ENCODE measurements around the gene RIPK3.
A peak's percentile ranks its signal among the peaks of the same experiment; 100 is the strongest.

RIPK3 gene

DNA sequence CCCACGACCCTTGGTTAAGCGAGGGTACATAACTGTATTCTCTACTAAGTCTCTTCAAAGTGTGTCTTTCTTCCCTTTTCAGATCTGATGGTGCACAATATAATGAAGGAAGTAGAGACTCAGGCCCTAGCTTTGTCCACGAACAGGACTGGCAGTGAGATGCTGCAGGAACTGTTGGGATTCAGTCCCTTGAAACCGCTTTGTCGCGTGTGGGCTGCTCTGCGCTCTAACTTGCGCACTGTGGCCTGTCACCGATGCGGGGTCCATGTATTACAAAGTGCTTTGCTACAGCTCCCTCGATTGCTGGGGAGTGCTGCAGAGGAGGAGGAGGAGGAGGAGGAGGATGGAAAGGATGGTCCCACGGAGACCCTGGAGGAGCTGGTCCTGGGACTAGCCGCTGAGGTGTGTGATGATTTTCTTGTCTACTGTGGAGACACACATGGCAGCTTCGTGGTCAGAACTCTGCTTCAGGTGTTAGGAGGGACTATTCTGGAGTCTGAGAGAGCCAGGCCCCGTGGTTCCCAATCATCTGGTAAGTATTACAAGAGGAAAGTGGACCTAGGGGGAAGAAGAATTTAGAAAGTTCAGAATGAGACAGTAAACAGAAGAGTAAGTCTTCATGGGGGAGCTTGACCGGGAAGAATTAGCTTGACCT is 39.3 kb downstream of the RIPK3 start:
- DNase-seq (ENCODE audit: low read depth): no peak

DNA sequence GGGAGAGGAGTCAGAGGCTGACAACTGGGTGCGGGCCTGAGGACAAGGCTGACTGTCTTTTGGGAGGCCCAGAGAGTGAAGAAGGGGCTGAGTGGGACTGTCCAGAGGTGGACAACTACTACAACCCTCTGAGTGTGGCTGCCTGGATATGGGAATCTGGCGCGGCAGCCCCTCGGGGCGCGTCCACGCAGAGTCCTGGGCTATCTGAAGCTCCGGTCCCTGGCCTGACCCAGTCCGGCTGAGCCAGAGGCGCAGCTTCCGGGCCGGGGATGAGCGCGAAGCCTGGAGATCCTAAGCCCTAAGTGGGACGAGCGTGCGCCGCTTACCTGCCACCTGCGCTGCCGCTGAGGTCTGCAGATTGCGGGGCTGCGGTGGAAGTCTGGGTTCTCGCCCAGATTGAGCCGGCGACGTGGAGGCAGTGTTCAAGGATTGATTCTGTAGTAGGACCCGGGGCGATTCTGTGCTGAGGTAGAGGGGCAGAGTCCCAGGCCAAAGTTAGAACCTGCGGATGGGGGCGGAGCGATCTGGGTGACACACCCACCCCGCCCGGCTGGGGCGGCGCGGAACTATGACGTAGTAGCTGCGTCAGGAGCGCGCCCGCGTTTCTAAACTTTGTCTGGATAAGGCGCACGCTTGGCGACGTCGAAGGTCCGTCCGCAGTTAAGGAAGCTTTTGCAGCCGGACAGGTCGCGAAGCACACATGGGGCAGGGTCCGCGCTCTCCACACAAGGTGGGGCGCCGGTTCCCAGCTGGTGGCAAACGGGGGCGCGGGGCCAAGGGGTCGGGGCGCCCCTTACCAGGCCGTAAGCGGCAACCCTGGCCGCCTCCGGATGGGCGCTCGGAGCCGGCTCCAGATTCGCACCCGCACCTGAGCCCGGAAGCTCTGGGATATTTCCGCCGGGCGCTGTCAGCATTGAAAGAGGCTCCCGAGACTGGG is 40.3 kb downstream of the RIPK3 start, which contains the start of the genes DHRS1 and NOP9:
Gene DHRS1 (minus strand): TSS at position 526 of the 937 bp plus-strand sequence. CDS start 674 bp downstream, outside the sequence.
Gene NOP9 (plus strand): TSS at position 596 of the 937 bp plus-strand sequence. CDS start 105 bp downstream, at position 701.
- peak; percentile 88 for DNase-seq (ENCODE audit: low read depth)

DNA sequence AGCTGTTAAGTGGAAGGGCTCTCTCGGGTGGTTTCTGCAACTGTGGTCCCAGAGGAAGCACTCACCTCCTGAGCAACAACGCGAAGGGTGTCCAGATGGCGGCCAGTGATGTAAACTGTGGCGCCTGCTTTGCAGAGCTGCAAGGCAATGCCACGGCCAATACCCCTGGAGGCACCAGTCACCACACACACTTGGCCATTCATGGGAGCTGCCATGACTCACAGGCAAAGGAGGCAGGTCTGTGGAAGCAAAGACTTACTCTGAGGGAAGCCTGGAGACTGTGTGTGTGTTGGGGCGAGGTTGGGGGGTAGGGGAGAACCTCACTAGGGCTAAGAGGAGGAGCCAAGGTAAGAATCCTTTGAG is 40.9 kb downstream of the RIPK3 start:
- no peak for DNase-seq (ENCODE audit: low read depth)

DNA sequence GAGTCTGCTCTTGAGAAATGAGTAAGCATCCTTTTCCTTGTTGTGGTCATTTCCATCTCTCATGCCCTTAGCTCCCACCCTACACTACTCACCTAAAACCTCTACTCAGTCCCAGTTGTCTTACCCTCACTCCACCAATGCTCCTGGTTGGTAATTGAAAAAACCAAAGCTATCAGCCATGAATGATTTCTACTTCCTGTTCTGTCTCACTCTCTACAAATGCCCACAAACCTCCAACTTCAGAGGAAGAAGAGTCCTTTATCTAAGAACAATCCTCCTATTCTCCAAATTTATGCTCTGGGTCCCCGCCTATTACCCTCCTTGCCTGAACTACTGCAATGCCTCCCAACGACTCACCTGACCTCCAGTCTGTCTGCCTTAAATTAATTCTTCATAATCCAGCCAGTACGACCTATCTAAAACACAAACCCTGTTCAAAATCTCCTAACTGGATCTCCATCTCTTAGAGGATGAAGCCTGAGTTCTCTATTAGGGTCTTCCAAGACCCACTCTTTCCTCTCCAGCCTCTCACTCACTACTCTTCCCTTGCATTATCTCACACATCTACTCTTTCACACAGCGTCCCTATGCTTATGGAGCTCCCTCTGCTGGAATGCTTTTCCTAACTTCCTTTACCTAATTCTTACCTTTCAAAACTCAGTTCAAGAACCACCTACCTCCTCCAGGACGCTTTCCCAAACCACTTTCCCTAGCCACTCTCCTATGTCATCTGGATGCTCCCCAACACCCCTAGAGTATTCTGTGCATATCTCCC is 42.4 kb downstream of the RIPK3 start:
- no peak for DNase-seq (ENCODE audit: low read depth)

DNA sequence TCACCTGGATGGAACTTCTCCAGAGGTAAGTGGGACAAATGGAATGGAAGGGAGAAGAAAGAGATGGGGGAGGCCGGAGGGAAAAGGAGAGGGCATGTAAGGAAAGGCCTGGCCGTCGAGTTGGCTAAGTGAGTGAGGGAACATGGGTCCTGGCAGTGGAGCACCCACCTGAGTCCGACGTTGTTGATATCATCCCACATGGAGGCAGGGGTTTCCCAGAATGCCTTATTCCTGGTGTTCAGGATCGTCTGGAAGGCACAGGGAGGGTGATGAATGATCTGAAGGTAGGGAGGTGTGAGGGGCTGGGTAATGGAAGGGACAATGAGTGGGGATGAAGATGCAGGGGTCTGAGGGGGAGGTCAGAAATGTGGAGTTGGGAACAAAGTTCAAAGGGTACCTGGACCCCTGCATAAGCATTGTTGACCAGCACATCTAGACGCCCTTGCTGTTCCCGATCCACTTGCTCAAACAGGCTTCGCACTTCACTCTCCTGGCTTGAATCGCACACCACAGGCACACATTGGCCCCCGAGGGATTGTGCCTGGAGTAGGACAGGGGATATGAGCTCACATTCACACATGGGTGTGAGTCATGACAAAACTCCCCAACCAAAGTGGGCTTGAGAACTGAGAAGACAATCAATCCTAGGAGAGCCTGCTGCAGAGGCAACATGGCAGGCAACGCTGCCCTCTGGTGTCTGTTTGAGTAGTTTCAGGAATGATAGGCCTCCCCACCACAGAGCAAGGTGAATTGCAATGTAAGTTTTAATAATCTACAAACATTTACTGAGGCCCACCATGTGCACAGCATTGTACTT is 43.2 kb downstream of the RIPK3 start:
- DNase-seq (ENCODE audit: low read depth): peak; percentile 59

DNA sequence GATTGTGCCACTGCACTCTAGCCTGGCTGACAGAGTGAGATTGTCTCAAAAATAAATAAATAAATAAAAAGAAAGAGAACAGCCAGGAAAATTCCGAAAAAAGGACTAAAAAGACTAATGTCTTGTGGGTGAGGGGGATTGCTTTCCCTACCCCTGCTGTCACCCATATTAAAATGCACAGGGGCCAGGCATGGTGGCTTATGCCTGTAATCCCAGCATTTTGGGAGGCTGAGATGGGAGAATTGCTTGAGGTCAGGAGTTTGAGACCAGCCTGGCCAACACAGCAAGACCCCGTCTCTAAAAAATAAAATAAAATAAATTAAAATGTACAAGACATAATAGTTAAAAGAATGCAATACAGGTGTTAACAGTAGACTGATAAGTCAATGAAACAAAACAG is 46.3 kb downstream of the RIPK3 start:
- no peak for DNase-seq (ENCODE audit: low read depth)

DNA sequence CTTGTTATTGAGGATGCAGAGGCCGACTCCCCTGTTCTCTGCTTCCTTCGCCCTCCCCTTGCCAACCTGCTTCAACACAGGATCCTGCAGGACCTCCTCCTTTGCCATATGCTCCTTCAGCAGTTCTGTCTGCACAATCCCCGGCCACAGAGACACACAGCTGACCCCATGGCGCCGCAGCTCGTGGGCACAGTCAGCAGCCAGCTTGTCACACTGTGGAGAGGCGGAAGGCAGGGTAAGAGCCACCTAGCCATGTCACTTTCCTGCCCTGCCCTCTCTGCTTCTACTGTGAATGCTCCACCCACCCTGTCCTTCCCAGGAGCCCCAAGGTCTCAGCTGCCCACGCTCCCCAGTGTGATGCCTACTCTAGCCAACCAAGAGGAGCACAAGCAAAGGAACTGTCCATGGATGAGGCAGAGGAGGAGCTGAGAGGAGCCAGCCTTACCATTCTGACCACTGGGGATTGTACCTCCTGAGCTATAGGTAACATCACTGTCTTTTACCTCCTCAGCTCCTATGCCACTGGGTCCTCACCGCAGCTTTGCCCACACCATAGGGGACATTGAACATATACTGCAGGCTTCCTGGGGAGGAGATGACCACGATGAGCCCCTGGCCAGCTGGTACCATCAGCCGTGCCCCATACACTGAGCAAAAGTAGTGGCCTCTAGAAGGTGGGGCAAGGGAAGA is 47.5 kb downstream of the RIPK3 start:
- no peak for DNase-seq (ENCODE audit: low read depth)

DNA sequence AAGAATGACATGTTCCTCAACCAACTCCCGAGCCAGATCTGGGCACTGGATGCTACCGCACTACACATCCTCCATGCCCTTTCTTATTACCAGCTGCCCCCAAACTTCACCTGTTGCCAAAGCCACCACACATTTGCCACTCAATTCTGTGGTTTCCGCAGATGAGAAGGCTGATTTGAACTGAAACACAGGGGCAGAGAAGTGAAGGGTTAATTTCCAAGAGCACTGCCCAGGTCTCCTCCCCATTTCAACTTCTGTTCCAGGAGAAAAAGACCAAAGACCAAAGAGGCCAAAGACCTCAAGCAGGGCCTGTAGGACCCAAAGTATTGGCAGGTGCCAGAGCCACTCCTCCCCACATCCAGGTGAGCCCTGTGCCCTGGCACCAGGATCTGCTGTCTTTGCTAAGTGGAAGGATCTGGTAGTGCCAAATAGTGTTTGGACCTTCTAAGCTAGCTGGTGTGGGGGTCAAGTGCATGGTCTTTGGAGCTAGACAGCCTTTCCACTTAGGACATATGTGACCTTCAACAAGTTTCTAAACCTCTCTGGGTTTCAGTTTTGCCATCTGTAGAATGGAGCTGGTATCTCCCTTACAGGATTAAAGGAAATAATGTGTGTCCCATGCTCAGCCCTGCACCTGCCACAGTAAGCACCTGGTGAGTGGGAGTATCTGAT is 48.2 kb downstream of the RIPK3 start:
- DNase-seq (ENCODE audit: low read depth): no peak

DNA sequence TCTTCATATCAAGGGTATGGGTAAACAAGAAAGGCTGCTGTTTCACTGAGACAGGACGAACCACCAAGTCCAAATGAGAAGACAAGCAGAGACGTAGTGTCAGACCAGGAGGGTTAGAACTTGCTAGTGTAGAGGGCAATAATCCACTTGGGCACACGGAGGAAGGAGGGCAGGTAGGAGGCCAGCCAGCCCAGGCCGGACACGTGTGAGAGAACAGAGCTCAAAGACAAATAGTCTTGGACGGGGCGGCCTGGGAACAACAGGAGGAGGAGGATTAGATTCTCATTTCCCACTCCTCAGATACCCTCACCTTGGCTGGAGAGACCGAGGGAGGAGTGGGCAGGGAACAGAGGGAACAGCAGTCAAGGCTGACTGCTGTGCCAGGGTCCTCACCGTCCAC is 49.0 kb downstream of the RIPK3 start:
- DNase-seq (ENCODE audit: low read depth): no peak

DNA sequence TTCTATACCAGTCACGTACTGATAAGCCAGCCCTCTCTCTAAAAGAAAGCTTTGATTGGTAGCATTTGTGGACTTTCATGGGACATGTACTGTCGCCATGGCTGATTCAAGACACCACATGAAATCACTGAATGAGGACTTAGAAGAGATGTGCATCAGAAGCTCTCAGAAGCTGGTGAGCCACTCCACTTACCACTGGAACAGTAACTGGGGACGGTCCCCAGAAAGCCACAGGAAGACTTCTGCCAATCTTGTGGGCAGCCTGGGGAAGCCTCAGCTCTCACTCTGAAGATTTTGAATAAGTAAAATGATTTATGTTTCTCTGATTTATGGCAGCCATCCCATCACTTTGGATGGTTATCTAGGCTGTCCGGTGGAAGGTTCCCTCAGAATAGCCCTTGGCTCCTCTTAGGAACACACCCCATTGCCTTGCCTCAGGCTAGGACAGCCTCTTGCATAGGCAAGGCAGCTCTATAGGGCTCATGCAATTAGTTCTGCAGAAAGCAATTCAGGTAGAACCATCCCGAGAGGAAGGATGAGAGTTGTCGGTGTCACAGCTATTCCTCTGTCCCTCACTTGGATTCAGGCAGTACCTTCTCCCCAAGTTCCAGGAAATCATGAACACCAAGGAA is 50.0 kb downstream of the RIPK3 start:
- DNase-seq (ENCODE audit: low read depth): no peak

DNA sequence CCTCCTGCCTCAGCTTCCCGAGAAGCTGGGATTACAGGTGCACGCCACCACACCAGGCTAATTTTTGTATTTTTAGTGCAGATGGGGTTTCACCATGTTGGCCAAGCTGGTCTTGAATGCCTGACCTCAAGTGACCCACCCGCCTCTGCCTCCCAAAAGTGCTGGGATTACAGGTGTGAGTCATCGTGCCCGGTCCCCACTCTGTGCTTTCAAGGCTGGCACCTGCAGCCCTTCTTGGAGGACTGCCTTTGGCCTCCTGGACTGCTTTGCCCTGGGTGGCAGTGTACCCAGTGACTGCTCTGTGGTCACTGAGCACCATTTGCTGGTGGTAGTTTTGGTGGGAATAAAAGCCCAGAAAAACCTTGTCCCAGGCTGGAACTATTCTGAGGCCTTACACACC is 52.8 kb downstream of the RIPK3 start:
- no peak for DNase-seq (ENCODE audit: low read depth)
